WTC11 (cell line): ENCODE measurements around the gene LRMDA. TPM values are rescaled to one million over a fixed set of nuclear protein-coding genes. Genes with fewer than 3 reads are reported as not detected.

Source experiments
- ATAC-seq: fragments of 200-7000 bp; cut with Tn5 transposase; 2 replicates; pipeline ENCODE4 v1.10.0; 2021; ENCODE audit warnings: mild to moderate bottlenecking, moderate library complexity
- CTCF ChIA-PET: fragments of 300-600 bp; sonication (Branson Sonifier 250); formaldehyde crosslinking; loops from one replicate; lab custom pipeline; 2021; ENCODE audit warnings: antibody characterized with exemption; lab: Charles Lee
- POLR2A ChIA-PET: fragments of 350-600 bp; sonication (Branson Sonifier 250); formaldehyde crosslinking; loops from one replicate; lab custom pipeline; 2021; ENCODE audit warnings: antibody characterized with exemption; lab: Charles Lee
- DNase-seq: peaks from one replicate; pipeline ENCODE4 v3.0.0; 2021; ENCODE audit warnings: low spot score
- H3K27ac Mint-ChIP-seq: 2 replicates; pipeline ENCODE4 v1.8.0; 2021; ENCODE audit warnings: mixed read lengths
- H3K27me3 Mint-ChIP-seq: 2 replicates; pipeline ENCODE4 v1.8.0; 2021; ENCODE audit warnings: low read depth, mild to moderate bottlenecking, moderate library complexity, mixed read lengths
- H3K36me3 Mint-ChIP-seq: 2 replicates; pipeline ENCODE4 v1.8.0; 2021; ENCODE audit warnings: mixed read lengths
- H3K4me1 Mint-ChIP-seq: 2 replicates; pipeline ENCODE4 v1.8.0; 2022; ENCODE audit warnings: mixed read lengths
- H3K4me3 Mint-ChIP-seq: 2 replicates; pipeline ENCODE4 v1.8.0; 2021; ENCODE audit warnings: mild to moderate bottlenecking, moderate library complexity, mixed read lengths
- H3K9me3 Mint-ChIP-seq: 2 replicates; pipeline ENCODE4 v1.8.0; 2021; ENCODE audit warnings: mixed read lengths
- ATF1 ChIP-seq: sonication (generic); formaldehyde crosslinking; IDR thresholded peaks from 2 replicates; pipeline ENCODE4 v1.8.1; 2023; ENCODE audit warnings: mild to moderate bottlenecking, moderate library complexity, missing genetic modification reagents
- ETV6 ChIP-seq: sonication (generic); formaldehyde crosslinking; IDR thresholded peaks from 2 replicates; pipeline ENCODE4 v1.8.1; 2022; ENCODE audit warnings: mild to moderate bottlenecking, missing genetic modification reagents
- JAZF1 ChIP-seq: fragments of 250-450 bp; sonication (Bioruptor Pico); IDR thresholded peaks from 2 replicates; pipeline ENCODE4 v1.9.0; 2021; ENCODE audit warnings: moderate library complexity, mild to moderate bottlenecking, inconsistent platforms
- NFE2L1 ChIP-seq: sonication (generic); formaldehyde crosslinking; IDR thresholded peaks from 2 replicates; pipeline ENCODE4 v1.8.1; 2023; ENCODE audit warnings: missing genetic modification reagents
- OVOL2 ChIP-seq: fragments of 250-450 bp; sonication (Bioruptor Pico); IDR thresholded peaks from 2 replicates; pipeline ENCODE4 v1.9.0; 2021; ENCODE audit warnings: mild to moderate bottlenecking, borderline replicate concordance
- PRRX2 ChIP-seq: fragments of 250-450 bp; sonication (Bioruptor Pico); IDR thresholded peaks from 2 replicates; pipeline ENCODE4 v1.8.0; 2021; ENCODE audit warnings: mild to moderate bottlenecking
- TP53 ChIP-seq: sonication (generic); formaldehyde crosslinking; IDR thresholded peaks from 2 replicates; pipeline ENCODE4 v1.8.1; 2023; ENCODE audit warnings: mild to moderate bottlenecking, missing genetic modification reagents
- ZBTB21 ChIP-seq: sonication (generic); formaldehyde crosslinking; IDR thresholded peaks from 2 replicates; pipeline ENCODE4 v1.8.1; 2023; ENCODE audit warnings: mild to moderate bottlenecking, missing genetic modification reagents, borderline replicate concordance
- ZNF396 ChIP-seq: fragments of 250-450 bp; sonication (Bioruptor Pico); IDR thresholded peaks from 2 replicates; pipeline ENCODE4 v1.8.0; 2021; ENCODE audit warnings: mild to moderate bottlenecking, moderate library complexity, borderline replicate concordance
- total RNA-seq: library from RNA; stranded (reverse); gene quantifications from 3 replicates; pipeline ENCODE4 v1.2.3, GENCODE V29; 2021
- TF ChIP-seq, protein P1 (sequence below): sonication (generic); formaldehyde crosslinking; conservative IDR thresholded peaks from 2 replicates; pipeline ENCODE4 v1.8.1; 2023; ENCODE audit warnings: mild to moderate bottlenecking, low read depth, missing genetic modification reagents, moderate library complexity
- TF ChIP-seq, protein P2 (sequence below): sonication (generic); formaldehyde crosslinking; IDR thresholded peaks from 2 replicates; pipeline ENCODE4 v1.8.1; 2022; ENCODE audit warnings: low read depth, missing genetic modification reagents, borderline replicate concordance
- TF ChIP-seq, protein P3 (sequence below): sonication (generic); formaldehyde crosslinking; IDR thresholded peaks from 2 replicates; pipeline ENCODE4 v1.8.0; 2022; ENCODE audit warnings: mild to moderate bottlenecking, missing genetic modification reagents
- TF ChIP-seq, protein P4 (sequence below): sonication (generic); formaldehyde crosslinking; IDR thresholded peaks from 2 replicates; pipeline ENCODE4 v1.8.1; 2022; ENCODE audit warnings: low read depth, mild to moderate bottlenecking, moderate library complexity, missing genetic modification reagents, borderline replicate concordance
- TF ChIP-seq, protein P5 (sequence below): sonication (generic); formaldehyde crosslinking; IDR thresholded peaks from 2 replicates; pipeline ENCODE4 v1.8.1; 2022; ENCODE audit warnings: mild to moderate bottlenecking, missing genetic modification reagents, moderate library complexity, borderline replicate concordance
- TF ChIP-seq, protein P6 (sequence below): fragments of 200-600 bp; IDR thresholded peaks from 2 replicates; pipeline ENCODE4 v1.8.0; 2022; ENCODE audit warnings: antibody characterized with exemption
- TF ChIP-seq, protein P7 (sequence below): fragments of 250-450 bp; sonication (Bioruptor Pico); IDR thresholded peaks from 2 replicates; pipeline ENCODE4 v1.9.0; 2021; ENCODE audit warnings: mild to moderate bottlenecking
- TF ChIP-seq, protein P8 (sequence below): fragments of 250-450 bp; sonication (Bioruptor Pico); IDR thresholded peaks from 2 replicates; pipeline ENCODE4 v1.8.0; 2021; ENCODE audit warnings: mild to moderate bottlenecking
- TF ChIP-seq, protein P9 (sequence below): sonication (generic); formaldehyde crosslinking; IDR thresholded peaks from 2 replicates; pipeline ENCODE4 v1.8.1; 2023; ENCODE audit warnings: mild to moderate bottlenecking, missing genetic modification reagents
- TF ChIP-seq, protein P10 (sequence below): sonication (generic); formaldehyde crosslinking; IDR thresholded peaks from 2 replicates; pipeline ENCODE4 v1.8.1; 2023; ENCODE audit warnings: mild to moderate bottlenecking, missing genetic modification reagents

LRMDA gene
- total RNA-seq, 1 experiment from 2014 or later, result 0.92 TPM

DNA sequence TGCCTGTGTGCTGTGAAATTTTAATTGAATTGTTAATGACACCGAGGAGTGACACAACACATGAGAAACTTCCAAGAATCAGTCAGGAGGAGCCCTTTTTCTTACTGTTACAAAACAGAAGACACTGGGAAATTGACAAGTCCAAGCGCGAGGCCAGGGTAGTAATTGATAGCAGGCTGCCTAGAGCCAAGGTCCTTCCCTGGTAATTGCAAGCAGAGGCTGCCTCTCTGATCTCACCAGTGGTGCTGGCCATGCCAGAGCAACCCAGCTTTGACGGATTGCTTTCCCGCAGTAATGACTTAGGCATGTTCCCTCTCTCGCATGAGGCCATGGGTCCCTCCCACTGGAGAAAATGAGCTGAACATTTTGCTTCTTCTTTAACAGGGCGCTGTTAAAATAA lies 111.5 kb downstream of the LRMDA start (continued):
- TF ChIP-seq, protein P1, sequence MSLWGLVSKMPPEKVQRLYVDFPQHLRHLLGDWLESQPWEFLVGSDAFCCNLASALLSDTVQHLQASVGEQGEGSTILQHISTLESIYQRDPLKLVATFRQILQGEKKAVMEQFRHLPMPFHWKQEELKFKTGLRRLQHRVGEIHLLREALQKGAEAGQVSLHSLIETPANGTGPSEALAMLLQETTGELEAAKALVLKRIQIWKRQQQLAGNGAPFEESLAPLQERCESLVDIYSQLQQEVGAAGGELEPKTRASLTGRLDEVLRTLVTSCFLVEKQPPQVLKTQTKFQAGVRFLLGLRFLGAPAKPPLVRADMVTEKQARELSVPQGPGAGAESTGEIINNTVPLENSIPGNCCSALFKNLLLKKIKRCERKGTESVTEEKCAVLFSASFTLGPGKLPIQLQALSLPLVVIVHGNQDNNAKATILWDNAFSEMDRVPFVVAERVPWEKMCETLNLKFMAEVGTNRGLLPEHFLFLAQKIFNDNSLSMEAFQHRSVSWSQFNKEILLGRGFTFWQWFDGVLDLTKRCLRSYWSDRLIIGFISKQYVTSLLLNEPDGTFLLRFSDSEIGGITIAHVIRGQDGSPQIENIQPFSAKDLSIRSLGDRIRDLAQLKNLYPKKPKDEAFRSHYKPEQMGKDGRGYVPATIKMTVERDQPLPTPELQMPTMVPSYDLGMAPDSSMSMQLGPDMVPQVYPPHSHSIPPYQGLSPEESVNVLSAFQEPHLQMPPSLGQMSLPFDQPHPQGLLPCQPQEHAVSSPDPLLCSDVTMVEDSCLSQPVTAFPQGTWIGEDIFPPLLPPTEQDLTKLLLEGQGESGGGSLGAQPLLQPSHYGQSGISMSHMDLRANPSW, result no peak
- TF ChIP-seq, protein P2, sequence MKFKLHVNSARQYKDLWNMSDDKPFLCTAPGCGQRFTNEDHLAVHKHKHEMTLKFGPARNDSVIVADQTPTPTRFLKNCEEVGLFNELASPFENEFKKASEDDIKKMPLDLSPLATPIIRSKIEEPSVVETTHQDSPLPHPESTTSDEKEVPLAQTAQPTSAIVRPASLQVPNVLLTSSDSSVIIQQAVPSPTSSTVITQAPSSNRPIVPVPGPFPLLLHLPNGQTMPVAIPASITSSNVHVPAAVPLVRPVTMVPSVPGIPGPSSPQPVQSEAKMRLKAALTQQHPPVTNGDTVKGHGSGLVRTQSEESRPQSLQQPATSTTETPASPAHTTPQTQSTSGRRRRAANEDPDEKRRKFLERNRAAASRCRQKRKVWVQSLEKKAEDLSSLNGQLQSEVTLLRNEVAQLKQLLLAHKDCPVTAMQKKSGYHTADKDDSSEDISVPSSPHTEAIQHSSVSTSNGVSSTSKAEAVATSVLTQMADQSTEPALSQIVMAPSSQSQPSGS (CRISPR knock-in tag), result no peak
- TF ChIP-seq NFE2L1 (CRISPR knock-in tag) (no peak), ATF1 (CRISPR knock-in tag) (no peak), ETV6 (CRISPR knock-in tag) (no peak)
- TF ChIP-seq, protein P3, sequence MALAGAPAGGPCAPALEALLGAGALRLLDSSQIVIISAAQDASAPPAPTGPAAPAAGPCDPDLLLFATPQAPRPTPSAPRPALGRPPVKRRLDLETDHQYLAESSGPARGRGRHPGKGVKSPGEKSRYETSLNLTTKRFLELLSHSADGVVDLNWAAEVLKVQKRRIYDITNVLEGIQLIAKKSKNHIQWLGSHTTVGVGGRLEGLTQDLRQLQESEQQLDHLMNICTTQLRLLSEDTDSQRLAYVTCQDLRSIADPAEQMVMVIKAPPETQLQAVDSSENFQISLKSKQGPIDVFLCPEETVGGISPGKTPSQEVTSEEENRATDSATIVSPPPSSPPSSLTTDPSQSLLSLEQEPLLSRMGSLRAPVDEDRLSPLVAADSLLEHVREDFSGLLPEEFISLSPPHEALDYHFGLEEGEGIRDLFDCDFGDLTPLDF (CRISPR knock-in tag), result no peak
- TF ChIP-seq, protein P4, sequence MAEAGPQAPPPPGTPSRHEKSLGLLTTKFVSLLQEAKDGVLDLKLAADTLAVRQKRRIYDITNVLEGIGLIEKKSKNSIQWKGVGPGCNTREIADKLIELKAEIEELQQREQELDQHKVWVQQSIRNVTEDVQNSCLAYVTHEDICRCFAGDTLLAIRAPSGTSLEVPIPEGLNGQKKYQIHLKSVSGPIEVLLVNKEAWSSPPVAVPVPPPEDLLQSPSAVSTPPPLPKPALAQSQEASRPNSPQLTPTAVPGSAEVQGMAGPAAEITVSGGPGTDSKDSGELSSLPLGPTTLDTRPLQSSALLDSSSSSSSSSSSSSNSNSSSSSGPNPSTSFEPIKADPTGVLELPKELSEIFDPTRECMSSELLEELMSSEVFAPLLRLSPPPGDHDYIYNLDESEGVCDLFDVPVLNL (CRISPR knock-in tag), result no peak

DNA sequence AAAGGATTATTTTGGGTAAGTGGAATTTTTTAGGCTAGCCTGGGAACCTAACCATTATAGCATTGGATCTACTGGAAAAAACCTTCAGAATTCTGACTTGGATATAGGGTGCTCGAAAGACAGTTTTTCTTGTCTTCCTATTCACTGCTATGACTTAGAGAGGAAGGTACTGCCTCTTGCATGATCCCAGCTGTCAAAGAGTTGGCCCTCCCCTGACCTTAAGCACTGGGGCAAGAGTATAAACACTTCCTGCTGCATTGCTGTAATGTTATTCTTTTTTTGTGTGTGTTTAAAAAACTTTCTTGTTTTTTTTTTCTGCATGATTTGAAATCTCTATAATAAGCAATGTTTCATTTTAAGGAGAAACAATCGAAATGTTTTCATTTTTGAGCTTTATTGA lies 113.0 kb downstream of the LRMDA start:
- POLR2A ChIA-PET, result no interaction called here
- H3K4me1 Mint-ChIP-seq, result peaks cover 39% of the 10 kb centered on the region
- TF ChIP-seq, protein P5, sequence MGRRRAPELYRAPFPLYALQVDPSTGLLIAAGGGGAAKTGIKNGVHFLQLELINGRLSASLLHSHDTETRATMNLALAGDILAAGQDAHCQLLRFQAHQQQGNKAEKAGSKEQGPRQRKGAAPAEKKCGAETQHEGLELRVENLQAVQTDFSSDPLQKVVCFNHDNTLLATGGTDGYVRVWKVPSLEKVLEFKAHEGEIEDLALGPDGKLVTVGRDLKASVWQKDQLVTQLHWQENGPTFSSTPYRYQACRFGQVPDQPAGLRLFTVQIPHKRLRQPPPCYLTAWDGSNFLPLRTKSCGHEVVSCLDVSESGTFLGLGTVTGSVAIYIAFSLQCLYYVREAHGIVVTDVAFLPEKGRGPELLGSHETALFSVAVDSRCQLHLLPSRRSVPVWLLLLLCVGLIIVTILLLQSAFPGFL (CRISPR knock-in tag), result no peak
- TF ChIP-seq, protein P6, sequence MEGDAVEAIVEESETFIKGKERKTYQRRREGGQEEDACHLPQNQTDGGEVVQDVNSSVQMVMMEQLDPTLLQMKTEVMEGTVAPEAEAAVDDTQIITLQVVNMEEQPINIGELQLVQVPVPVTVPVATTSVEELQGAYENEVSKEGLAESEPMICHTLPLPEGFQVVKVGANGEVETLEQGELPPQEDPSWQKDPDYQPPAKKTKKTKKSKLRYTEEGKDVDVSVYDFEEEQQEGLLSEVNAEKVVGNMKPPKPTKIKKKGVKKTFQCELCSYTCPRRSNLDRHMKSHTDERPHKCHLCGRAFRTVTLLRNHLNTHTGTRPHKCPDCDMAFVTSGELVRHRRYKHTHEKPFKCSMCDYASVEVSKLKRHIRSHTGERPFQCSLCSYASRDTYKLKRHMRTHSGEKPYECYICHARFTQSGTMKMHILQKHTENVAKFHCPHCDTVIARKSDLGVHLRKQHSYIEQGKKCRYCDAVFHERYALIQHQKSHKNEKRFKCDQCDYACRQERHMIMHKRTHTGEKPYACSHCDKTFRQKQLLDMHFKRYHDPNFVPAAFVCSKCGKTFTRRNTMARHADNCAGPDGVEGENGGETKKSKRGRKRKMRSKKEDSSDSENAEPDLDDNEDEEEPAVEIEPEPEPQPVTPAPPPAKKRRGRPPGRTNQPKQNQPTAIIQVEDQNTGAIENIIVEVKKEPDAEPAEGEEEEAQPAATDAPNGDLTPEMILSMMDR, result no peak
- TF ChIP-seq, protein P7, sequence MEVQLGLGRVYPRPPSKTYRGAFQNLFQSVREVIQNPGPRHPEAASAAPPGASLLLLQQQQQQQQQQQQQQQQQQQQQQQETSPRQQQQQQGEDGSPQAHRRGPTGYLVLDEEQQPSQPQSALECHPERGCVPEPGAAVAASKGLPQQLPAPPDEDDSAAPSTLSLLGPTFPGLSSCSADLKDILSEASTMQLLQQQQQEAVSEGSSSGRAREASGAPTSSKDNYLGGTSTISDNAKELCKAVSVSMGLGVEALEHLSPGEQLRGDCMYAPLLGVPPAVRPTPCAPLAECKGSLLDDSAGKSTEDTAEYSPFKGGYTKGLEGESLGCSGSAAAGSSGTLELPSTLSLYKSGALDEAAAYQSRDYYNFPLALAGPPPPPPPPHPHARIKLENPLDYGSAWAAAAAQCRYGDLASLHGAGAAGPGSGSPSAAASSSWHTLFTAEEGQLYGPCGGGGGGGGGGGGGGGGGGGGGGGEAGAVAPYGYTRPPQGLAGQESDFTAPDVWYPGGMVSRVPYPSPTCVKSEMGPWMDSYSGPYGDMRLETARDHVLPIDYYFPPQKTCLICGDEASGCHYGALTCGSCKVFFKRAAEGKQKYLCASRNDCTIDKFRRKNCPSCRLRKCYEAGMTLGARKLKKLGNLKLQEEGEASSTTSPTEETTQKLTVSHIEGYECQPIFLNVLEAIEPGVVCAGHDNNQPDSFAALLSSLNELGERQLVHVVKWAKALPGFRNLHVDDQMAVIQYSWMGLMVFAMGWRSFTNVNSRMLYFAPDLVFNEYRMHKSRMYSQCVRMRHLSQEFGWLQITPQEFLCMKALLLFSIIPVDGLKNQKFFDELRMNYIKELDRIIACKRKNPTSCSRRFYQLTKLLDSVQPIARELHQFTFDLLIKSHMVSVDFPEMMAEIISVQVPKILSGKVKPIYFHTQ (CRISPR knock-in tag), result no peak
- no peak for TF ChIP-seq ZNF396 (CRISPR knock-in tag)
- no peak for TF ChIP-seq PRRX2
- no peak for TF ChIP-seq OVOL2 (CRISPR knock-in tag)
- TF ChIP-seq, protein P8, sequence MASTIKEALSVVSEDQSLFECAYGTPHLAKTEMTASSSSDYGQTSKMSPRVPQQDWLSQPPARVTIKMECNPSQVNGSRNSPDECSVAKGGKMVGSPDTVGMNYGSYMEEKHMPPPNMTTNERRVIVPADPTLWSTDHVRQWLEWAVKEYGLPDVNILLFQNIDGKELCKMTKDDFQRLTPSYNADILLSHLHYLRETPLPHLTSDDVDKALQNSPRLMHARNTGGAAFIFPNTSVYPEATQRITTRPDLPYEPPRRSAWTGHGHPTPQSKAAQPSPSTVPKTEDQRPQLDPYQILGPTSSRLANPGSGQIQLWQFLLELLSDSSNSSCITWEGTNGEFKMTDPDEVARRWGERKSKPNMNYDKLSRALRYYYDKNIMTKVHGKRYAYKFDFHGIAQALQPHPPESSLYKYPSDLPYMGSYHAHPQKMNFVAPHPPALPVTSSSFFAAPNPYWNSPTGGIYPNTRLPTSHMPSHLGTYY (CRISPR knock-in tag), result no peak
- TF ChIP-seq ZBTB21 (CRISPR knock-in tag), result no peak
- TF ChIP-seq JAZF1 (CRISPR knock-in tag), result no peak
- TF ChIP-seq NFE2L1 (CRISPR knock-in tag), result no peak
- TF ChIP-seq, protein P9, sequence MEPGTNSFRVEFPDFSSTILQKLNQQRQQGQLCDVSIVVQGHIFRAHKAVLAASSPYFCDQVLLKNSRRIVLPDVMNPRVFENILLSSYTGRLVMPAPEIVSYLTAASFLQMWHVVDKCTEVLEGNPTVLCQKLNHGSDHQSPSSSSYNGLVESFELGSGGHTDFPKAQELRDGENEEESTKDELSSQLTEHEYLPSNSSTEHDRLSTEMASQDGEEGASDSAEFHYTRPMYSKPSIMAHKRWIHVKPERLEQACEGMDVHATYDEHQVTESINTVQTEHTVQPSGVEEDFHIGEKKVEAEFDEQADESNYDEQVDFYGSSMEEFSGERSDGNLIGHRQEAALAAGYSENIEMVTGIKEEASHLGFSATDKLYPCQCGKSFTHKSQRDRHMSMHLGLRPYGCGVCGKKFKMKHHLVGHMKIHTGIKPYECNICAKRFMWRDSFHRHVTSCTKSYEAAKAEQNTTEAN (CRISPR knock-in tag), result no peak
- no peak for TF ChIP-seq TP53 (CRISPR knock-in tag)
- TF ChIP-seq, protein P10, sequence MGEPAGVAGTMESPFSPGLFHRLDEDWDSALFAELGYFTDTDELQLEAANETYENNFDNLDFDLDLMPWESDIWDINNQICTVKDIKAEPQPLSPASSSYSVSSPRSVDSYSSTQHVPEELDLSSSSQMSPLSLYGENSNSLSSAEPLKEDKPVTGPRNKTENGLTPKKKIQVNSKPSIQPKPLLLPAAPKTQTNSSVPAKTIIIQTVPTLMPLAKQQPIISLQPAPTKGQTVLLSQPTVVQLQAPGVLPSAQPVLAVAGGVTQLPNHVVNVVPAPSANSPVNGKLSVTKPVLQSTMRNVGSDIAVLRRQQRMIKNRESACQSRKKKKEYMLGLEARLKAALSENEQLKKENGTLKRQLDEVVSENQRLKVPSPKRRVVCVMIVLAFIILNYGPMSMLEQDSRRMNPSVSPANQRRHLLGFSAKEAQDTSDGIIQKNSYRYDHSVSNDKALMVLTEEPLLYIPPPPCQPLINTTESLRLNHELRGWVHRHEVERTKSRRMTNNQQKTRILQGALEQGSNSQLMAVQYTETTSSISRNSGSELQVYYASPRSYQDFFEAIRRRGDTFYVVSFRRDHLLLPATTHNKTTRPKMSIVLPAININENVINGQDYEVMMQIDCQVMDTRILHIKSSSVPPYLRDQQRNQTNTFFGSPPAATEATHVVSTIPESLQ (CRISPR knock-in tag), result no peak

More for the DNA sequence above, 113.0 kb downstream of the LRMDA start:
- Mint-ChIP-seq H3K4me3 (no peak overlapping the region), H3K9me3 (no peaks in the 10 kb centered on the region), H3K27me3 (peaks cover 3% of the 10 kb centered on the region; the same call in 1 of the 2 replicates), H3K36me3 (no peaks in the 10 kb centered on the region), H3K27ac (no peak overlapping the region)
- CTCF ChIA-PET, result no interaction called here
- DNase-seq (no peak), ATAC-seq (no peak)
